ENCODE measurements around the gene LILRB3.
"Not testable (repeated sequence)": the region's sequence is repeated elsewhere in the genome, so short reads cannot be mapped to it uniquely, and the experiment has no call there.

The LILRB3 gene

DNA sequence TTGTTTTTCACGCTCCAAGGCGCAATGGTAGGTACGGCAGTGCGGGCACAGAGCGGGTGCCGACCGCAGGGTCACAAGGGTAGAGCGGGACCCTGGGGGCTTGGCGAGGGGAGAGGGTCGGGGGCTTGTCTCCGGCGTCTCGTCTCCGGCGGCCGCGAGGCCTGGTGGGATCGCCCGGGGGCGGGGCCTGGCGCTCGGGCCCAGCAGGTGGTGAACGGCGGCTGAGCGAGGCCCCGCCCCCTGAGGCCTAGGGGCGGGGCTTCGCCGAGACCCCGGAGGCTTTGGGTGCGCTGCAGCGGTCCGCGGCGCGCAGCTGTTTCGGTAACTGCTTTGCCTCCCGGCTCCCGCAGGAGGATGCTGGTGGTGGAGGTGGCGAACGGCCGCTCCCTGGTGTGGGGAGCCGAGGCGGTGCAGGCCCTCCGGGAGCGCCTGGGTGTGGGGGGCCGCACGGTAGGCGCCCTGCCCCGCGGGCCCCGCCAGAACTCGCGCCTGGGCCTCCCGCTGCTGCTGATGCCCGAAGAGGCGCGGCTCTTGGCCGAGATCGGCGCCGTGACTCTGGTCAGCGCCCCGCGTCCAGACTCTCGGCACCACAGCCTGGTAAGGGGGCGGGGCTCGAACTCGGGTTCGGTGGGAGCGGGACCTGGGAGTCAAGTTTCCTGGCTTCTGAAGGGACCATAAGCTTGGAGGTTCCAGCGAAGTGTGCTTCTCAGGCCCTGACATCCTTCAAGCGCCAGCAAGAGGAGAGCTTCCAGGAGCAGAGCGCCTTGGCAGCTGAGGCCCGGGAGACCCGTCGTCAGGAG is 31.6 kb downstream of the LILRB3 start, which contains the start of gene TSEN34:
Gene TSEN34, plus strand, starts transcription at position 298 of the 800 bp plus-strand sequence. Its CDS starts 57 bp downstream, at position 355.
- DNase-seq: peak in 46 of 56 donors; percentile 33 to 98 (median 90)

DNA sequence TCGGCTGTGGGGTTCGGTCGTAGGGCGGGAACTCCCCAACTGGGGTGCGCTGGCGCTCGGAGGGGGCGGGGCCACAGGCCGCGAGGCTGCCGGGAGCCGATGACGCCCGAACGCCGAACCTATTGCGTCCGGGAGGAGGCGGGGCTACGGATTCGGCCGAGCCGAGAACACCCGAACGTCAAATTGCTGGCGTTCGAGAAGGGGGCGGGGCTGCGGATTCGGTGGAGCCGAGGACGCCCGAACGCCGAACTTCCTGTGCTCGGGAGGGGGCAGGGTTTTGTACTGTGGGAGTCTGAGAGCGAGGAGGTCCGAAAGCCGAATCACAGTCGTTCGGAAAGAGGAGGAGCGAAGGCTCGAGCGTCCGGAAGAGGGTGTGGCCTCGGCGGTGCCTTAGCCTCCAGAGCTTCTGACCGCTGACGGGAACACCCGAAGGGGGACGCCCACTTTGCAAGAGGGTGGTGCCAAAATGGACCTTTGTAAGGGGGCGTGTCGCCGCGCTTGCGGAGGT is 32.2 kb downstream of the LILRB3 start:
- peak; percentile 96 to 100 (median 99) for DNase-seq

DNA sequence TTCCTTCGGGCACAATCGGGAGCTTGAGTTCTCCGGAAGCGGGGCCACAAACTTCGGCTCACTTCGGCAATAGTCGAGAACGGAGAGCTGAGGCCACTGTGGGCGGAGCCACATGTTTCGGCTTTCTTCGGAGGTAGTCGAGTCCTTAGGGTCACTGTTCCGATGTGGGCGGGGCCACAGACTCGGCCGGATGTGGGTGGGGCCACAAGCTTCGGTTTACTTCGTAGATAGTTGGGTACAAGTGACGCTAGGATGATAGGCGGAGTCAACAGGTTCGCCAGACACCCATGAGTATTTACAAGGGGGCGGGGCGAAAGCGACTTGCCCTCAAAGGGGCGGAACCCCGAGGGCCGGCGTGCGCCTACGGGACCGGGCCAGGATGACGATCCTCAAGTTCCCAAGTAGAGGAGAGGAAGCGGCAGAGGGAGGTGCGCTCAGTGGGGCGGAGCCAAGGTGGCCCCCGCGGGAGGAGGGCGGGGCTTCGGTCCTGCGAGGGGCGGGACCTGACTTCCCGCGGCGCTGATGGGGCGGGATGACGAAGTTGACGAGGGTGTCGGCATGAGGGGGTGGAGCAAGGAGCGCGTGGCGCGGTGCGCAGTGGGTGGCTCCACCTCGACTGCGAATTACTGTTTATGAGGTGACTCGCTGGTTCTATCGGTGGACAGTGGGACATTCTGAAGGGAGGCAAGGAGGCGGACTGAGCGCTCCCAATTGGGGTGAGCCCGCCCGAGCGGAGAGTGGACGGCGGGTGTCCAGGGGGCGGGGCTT is 32.9 kb downstream of the LILRB3 start:
- DNase-seq: peak; percentile 97 to 100 (median 100)

- DNase-seq: no peak
These were observed 33.6 kb downstream of the LILRB3 start, which contains the start of gene MBOAT7 for GRCh38 chr19:54189145-54189734. Gene MBOAT7 (minus strand): TSS chr19:54189580. CDS start chr19:54188508, 1,072 bp downstream.

DNA sequence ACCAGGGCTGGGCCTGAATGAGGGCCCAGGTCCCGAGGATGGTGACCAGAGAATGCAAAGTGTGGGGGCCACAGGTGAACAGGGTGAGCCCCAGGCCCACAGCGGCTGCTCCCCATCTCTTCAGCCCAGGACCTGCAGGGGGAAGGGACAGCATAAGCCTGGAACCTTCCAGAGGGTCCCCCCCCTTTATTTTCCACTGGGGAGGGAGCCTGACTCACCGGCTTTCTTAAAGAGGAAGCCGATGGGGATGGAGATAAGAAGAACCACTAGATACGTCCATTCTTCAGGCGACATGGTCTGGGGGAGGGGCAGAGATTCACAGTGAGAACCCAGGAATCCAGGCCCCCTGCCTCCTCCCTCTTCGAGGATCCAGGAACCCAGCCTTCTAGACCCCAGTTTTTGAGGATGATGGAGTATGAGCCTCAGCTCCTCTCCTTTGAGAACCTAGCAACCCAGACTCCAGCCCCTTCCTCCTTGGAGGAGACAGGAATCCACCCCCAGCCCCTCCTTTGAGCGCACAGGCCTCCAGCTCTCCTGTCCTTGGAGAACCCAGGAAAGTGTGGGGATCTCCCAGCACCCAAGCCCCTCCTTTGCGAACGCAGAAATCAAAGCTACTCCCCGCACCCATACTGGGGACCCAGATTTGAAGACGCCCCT is 34.5 kb downstream of the LILRB3 start:
- DNase-seq: peak in 6 of 56 donors; percentile 9 to 48 (median 26)

GRCh38 chr19:54186934-54187381 is 35.8 kb downstream of the LILRB3 start:
- peak in 1 of 56 donors; percentile 3 for DNase-seq

DNA sequence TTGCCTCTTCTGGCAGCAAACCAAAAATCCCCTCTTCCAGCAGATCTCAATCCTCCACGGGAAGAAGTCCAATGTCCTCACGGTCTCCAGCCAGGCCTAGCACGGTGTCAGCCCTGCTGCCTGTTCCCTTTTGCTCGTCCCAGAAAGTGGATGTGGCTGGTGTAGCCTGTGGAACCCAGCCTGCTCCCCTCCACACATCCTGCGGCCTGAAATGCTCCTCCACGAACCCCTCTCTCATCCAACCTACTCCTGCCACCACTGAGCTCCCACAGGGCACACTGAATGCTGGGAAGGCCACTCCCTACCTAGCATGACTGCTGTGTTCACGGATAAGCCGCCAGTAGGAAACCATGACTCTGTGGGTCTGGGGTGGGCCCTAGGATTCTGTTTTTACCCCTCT is 36.5 kb downstream of the LILRB3 start:
- no peak for DNase-seq

DNA sequence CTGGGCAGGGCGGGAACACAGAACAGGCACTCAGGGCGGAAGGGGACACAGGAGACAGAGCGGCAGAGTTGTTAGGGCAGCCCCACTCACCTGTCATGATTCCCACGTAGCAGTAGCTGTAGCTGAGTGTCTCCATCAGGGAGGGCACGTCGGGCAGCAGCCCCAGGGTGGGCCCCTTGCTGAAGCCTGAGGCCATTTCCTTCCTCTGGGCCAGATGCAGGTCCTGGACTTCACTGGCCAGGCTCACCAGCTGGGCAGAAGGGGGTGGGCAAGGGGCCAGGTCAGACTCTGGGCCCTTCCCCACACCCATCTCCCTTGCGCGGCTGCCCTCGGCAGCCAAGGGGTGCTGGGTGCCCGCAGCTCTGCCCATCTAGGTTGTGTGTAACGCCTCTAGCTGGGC is 39.4 kb downstream of the LILRB3 start:
- no peak for DNase-seq

DNA sequence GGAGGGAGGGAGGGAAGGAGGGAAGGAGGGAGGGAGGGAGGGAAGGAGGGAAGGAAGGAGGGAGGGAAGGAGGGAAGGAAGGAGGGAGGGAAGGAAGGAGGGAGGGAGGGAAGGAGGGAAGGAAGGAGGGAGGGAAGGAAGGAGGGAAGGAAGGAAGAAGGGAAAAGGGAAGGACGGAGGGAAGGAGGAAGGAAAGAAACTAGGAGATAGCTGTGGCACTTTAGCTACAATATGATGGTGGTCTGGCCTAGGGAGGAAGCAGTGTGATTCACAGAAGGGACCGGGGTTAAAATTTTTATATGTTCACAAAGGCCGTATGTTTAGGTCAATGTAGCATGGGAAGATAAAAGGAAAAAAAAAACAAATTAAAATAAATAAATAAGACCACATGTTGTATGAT is 40.9 kb downstream of the LILRB3 start:
- not testable (repeated sequence) for DNase-seq

GRCh38 chr19:54180691-54181091 is 42.1 kb downstream of the LILRB3 start:
- DNase-seq: no peak

DNA sequence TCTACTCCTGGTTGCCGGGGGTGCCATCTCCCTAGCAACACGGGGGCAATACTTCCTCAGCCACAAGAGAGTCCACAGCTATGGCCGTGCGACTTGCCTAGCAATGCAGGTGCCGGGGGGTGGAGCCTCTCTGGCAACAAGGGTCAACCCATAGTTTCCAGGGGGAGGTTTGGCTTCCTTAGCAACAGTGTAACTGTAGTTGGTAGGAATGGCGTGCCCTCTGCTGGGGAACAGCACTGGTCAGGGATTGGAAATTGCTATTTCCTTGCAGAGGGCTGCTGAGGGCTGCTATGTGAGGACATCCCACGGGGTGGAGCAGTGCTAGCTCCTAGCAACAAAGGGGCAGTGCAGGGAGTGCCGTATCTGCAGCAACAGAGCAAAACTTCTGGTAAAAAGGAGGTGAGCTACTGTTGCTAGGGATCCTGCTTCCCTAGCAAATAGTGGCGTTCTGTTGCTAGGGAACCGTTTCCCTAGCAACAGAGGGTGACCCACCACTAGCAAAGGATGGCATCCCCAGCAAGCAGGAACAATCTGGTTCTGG is 42.8 kb downstream of the LILRB3 start:
- DNase-seq: peak in 31 of 56 donors; percentile 15 to 71 (median 43)

DNA sequence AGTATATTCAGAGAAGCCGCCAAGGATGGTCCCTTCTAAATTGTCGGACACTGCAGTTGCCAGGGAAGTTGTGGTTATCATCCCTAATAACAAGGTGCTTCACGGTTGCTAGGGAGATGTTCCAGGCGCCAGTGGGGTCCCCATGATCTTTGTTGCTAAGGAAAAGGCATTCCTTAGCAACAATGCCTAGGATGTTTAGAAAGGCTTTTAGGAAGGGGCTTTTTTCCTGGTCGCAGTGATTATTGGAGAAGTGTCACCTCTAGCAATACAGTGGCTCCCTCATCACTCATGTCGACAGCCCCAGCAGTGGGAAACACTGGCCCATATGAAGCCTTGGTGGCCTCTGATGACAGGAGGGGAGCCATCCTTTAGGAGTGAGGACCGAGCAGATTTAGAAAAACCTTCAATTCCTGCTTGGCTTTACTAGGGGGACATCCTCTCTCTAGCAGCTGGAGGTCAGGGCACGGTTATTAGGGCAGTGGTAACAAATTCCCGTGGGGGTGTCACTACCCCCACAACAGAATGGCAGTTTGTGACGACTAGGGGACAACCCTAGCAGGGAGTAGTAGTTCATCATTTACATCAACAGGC is 43.5 kb downstream of the LILRB3 start:
- DNase-seq: peak in 1 of 56 donors; percentile 12

DNA sequence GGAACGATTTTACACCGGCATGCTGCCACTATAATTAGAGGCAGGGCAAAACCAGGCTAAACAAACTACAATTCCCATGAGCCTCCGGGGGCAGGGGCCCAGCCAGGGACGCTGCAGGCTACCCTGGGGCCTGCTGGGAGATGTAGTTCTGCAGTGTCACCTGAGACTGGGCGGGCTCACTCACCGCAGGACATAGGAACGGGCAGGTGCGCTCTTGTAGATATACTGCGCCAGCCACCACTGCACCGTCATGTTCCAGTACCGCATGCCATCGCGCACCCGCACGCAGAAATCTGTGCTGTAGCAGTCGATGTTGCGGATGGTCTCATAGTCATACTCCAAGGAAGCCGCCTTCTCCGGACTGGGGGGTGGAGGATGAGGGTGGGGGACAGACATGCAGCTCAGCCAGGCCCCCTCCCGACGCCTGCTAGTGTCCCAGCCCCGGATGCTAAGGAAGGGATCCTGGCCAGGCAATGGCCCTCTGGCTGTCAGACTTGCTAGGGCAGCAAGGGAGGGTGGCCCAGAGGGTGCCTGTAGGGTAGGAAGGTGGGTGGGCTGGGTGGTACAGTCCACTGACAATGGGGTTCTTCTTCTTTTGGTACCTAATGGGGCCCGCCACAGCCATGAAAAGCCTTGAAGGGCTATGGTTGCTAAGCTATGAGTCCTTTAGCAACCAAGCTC is 44.1 kb downstream of the LILRB3 start:
- DNase-seq: peak in 22 of 56 donors; percentile 11 to 59 (median 26)

DNA sequence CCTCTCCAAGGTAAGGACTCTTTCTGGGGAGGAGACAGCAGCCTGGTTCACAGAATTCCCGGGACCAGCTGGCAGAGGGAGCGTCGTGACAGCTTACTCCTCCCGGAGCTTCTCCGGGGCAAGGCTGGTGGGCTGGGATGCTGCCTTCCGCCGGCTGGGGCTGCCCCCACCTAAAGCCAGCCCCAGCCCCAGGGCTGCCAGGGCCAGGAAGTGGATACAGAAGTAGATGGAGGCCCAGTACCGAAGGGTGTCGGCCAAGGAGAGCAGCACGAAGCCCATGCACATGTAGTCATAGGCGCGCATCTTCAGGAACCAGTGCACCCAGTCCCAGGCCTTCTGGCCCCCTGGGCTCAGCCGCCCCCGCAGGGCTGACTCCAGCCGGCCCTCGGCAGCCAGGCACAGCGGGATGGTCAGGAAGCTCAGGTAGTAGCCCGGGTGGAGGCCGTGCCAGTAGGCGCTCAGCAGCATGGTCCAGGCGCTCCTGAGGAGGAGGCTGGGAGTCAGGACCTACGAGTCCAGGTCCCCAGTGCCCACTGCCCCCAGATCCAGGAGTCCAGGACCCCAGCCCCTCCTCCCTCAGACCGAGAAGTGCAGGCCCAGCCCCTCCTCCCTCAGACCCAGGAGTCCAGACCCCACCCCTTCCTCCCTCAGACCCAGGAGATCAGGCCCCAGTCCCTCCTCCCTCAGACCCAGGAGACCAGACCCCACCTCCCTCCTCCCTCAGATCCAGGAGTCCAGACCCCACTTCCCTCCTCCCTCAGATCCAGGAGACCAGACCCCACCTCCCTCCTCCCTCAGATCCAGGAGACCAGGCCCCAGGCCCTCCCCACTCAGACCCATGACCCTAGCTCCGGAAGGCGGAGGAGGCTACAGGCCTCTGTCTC is 48.6 kb downstream of the LILRB3 start:
- DNase-seq: peak in 1 of 56 donors; percentile 11

DNA sequence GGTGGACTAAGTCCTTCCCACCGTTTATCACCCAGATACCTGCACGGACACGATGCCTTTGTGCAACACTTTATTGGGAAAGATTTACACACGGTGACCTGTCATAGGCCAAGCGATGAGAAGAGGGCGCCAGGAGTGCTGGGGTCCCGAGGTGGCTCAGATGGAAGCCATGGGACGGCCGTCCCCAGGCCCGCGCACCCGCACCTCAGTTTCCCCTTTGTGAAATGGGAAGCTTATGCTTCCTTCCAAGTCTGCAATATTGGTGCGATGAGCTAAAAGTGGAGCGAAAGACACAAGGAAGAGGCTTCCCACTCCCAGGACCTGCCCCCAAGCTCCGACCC is 49.5 kb downstream of the LILRB3 start:
- DNase-seq: no peak

DNA sequence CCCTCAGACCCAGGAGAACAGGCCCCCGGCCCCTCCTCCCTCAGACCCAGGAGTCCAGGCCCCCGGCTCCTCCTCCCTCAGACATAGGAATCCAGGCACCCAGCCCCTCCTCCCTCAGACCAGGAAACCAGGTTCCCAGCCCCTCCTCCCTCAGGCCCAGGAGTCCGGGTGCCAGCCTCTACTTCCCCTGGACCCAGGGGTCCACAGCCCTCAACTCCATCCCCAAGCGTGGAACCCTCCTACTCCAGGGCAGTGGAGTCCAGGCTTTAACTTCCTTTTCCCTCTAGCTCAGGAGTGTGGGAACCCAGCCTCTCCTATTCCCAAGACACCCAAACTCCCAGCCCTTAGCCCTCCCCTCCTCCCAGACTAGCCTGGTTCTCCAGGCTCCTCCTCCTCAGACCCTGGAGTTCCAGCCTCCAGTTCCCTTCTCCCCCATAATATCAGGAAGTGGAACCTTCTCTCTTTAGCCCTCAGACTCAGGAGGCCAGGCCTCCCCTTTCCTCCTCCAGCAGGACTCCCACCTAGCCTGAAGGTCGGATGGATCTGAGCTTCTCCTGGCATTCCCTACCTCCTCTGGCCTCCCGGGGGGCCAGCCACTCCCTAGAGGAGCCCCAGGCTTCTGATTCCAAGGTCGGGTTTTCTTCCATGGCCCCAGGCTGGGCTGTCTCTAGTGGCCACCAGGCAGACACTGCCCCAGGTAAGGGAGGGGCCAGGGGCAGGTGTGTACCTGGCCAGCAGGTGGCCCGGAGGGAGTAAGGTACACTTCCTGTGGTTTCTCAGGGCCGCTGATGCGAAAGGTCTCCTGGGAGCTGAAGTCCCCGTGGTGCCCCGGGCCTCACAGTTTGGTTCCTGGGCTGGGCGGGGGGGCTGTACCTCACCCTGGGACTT is 50.1 kb downstream of the LILRB3 start, which contains the start of gene TMC4:
Gene TMC4, minus strand, starts transcription at position 690 of the 888 bp plus-strand sequence. Its CDS starts 43 bp downstream, at position 647.
- DNase-seq: peak in 1 of 56 donors; percentile 36

DNA sequence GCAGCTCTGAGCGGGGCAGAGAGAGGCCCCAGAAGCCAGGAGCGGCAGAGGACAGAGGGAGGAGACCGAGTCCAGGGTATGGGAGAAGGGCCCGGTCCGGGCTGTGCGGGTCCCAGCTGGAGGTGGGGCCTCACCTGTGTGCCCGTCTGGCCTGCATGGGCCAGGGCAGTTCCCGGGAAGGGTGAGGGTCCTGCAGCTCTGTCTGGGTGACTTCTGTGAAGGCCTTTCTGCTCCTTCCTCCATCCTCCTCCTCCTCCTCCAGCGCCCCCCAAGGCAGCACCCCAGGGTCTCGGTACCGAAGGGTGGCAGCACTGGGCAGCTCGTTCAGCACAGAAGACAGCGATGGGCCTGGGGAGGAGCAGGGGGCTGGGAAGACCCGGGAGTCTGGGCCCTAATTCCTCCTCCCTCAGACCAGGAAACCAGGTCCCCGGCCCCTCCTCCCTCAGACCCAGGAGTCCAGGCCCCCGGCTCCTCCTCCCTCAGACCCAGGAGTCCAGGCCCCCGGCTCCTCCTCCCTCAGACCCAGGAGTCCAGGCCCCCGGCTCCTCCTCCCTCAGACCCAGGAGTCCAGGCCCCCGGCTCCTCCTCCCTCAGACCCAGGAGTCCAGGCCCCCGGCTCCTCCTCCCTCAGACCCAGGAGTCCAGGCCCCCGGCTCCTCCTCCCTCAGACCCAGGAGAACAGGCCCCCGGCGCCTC is 50.9 kb downstream of the LILRB3 start:
- DNase-seq: not testable (repeated sequence)

All from amygdala (tissue), 56 donors.